PFSK-1 (cell line): ENCODE measurements around the gene DPM2.

Experiments
- POLR2AphosphoS5 ChIP-seq: IDR thresholded peaks from 2 replicates; pipeline ENCODE4 v1.6.1; 2012; ENCODE audit warnings: low read depth, mild to moderate bottlenecking, control low read depth, low read length, moderate library complexity
- REST ChIP-seq, 2 experiments: IDR thresholded peaks; 2 replicates each; pipeline versions ENCODE4 v1.6.1 to v1.8.0; 2011 to 2012; ENCODE audit warnings: low read depth in 2 of 2, low read length in 2 of 2, control low read depth in 1 of 2, inconsistent platforms in 1 of 2, mild to moderate bottlenecking in 1 of 2, moderate library complexity in 1 of 2; ENCODE audit not compliant: insufficient read depth in 1 of 2
- SIN3A ChIP-seq: IDR thresholded peaks from 2 replicates; pipeline ENCODE4 v1.6.1; 2012; ENCODE audit warnings: mild to moderate bottlenecking, low read length, moderate library complexity, borderline replicate concordance; ENCODE audit not compliant: insufficient read depth

- TF ChIP-seq POLR2AphosphoS5 (no peak), REST (IDR thresholded peaks at IDR 0.05; ENCODE audit: insufficient read depth in 1 of 2, low read depth in 2 of 2, low read length in 2 of 2) (no peak), SIN3A (no peak)
Observed at GRCh38 chr9:127912296-127912695, 25.4 kb downstream of the DPM2 start.
